CD14-positive monocyte (primary cell): ENCODE measurements around the gene KLHDC7B. TPM values are rescaled to one million over a fixed set of nuclear protein-coding genes. Genes with fewer than 3 reads are reported as not detected.

Source experiments
- DNase-seq, 3 donors: peaks; one replicate each; pipeline ENCODE4 v3.0.0-alpha.2; 2011 to 2022
- H2AFZ ChIP-seq: 2 replicates; pipeline ENCODE4 v1.6.0; 2012; ENCODE audit warnings: mild to moderate bottlenecking, low read depth, low read length, inconsistent platforms; ENCODE audit not compliant: insufficient read depth, poor library complexity, severe bottlenecking
- H3K27ac ChIP-seq, 2 donors: 1 replicate in 1 of 2; 2 replicates in 1 of 2; pipeline ENCODE4 v1.5.1; 2012 to 2013; ENCODE audit warnings: low read length in 2 of 2, control low read depth in 1 of 2, inconsistent platforms in 1 of 2, low read depth in 1 of 2, mild to moderate bottlenecking in 1 of 2
- H3K27me3 ChIP-seq, 2 donors: one replicate each; pipeline versions ENCODE4 v1.6.0 to v1.6.1; 2011 to 2013; ENCODE audit warnings: low read length in 2 of 2; ENCODE audit not compliant: control insufficient read depth in 2 of 2, insufficient read depth in 2 of 2
- H3K36me3 ChIP-seq, 2 donors: replicated peaks in 1 of 2; 1 replicate in 1 of 2; 2 replicates in 1 of 2; pipeline versions ENCODE4 v1.5.1 to v1.6.1; 2012 to 2013; ENCODE audit warnings: low read length in 2 of 2, control low read depth in 1 of 2, inconsistent platforms in 1 of 2, mild to moderate bottlenecking in 1 of 2; ENCODE audit not compliant: insufficient read depth in 2 of 2, control insufficient read depth in 1 of 2
- H3K4me1 ChIP-seq, 2 donors: 1 replicate in 1 of 2; 2 replicates in 1 of 2; pipeline versions ENCODE4 v1.5.1 to v1.6.1; 2012 to 2013; ENCODE audit warnings: low read length in 2 of 2, control low read depth in 1 of 2, inconsistent platforms in 1 of 2, mild to moderate bottlenecking in 1 of 2, moderate library complexity in 1 of 2; ENCODE audit not compliant: insufficient read depth in 2 of 2, control insufficient read depth in 1 of 2
- H3K4me2 ChIP-seq: replicated peaks from 2 replicates; pipeline ENCODE3; 2012; ENCODE audit warnings: low read length, moderate library complexity, mild to moderate bottlenecking; ENCODE audit not compliant: poor library complexity, severe bottlenecking; ENCODE audit errors: extremely low read depth
- H3K4me3 ChIP-seq, 3 experiments: fragments of 200-600 bp in 1 of 3; sonication (generic) in 1 of 3; replicated peaks in 1 of 3; 1 replicate in 2 of 3; 2 replicates in 1 of 3; pipeline ENCODE4 v1.5.1; 2011 to 2013; ENCODE audit warnings: low read length in 3 of 3, mild to moderate bottlenecking in 3 of 3, control low read depth in 2 of 3, low read depth in 2 of 3, inconsistent platforms in 1 of 3, moderate library complexity in 1 of 3
- H3K79me2 ChIP-seq: 2 replicates; pipeline ENCODE4 v1.6.0; 2012; ENCODE audit warnings: mild to moderate bottlenecking, control low read depth, inconsistent platforms, low read length, moderate library complexity; ENCODE audit not compliant: insufficient read depth
- H3K9ac ChIP-seq: 2 replicates; pipeline ENCODE4 v1.6.0; 2017; ENCODE audit warnings: low read length, mild to moderate bottlenecking; ENCODE audit not compliant: insufficient read depth, poor library complexity, severe bottlenecking
- H3K9me3 ChIP-seq, 2 donors: replicated peaks in 1 of 2; 1 replicate in 1 of 2; 2 replicates in 1 of 2; pipeline versions ENCODE4 v1.5.1 to v1.6.1; 2012 to 2013; ENCODE audit warnings: low read length in 2 of 2, control low read depth in 1 of 2; ENCODE audit not compliant: control insufficient read depth in 1 of 2, insufficient read depth in 1 of 2
- H4K20me1 ChIP-seq: 2 replicates; pipeline ENCODE4 v1.6.0; 2012; ENCODE audit warnings: mild to moderate bottlenecking, low read length, control low read depth, moderate library complexity; ENCODE audit not compliant: insufficient read depth
- H3K27ac Mint-ChIP-seq, 7 donors: one replicate each; pipeline ENCODE4 v1.8.0; 2020; ENCODE audit warnings: mild to moderate bottlenecking in 7 of 7, mixed read lengths in 7 of 7, moderate library complexity in 6 of 7, inconsistent platforms in 2 of 7
- H3K27me3 Mint-ChIP-seq, 3 donors: one replicate each; pipeline ENCODE4 v1.8.0; 2021 to 2022; ENCODE audit warnings: low read depth in 3 of 3, mild to moderate bottlenecking in 3 of 3, mixed read lengths in 3 of 3, moderate library complexity in 3 of 3, inconsistent platforms in 1 of 3
- H3K36me3 Mint-ChIP-seq, 2 donors: one replicate each; pipeline ENCODE4 v1.8.0; 2020; ENCODE audit warnings: mixed read lengths in 2 of 2, inconsistent platforms in 1 of 2, mild to moderate bottlenecking in 1 of 2
- H3K4me1 Mint-ChIP-seq: one replicate; pipeline ENCODE4 v1.8.0; 2020; ENCODE audit warnings: mild to moderate bottlenecking, mixed read lengths
- H3K4me3 Mint-ChIP-seq, 2 donors: one replicate each; pipeline ENCODE4 v1.8.0; 2020; ENCODE audit warnings: mild to moderate bottlenecking in 2 of 2, mixed read lengths in 2 of 2, moderate library complexity in 1 of 2
- H3K9me3 Mint-ChIP-seq, 7 donors: one replicate each; pipeline ENCODE4 v1.8.0; 2020 to 2022; ENCODE audit warnings: mixed read lengths in 7 of 7, mild to moderate bottlenecking in 6 of 7, moderate library complexity in 6 of 7, inconsistent platforms in 2 of 7
- WGBS: methylation state at CpG from one replicate; pipeline ENCODE4 v1.1.5; 2013; ENCODE audit warnings: missing lambda C conversion rate; ENCODE audit not compliant: insufficient coverage; 5-methylcytosine and 5-hydroxymethylcytosine counted together
- intact Hi-C, 2 donors: fragments of 100-400 bp; cut with micrococcal nuclease; formaldehyde crosslinking; loops; one replicate each; pipeline versions ENCODE4 v1.15.0 to v1.15.1; 2023
- polyA plus RNA-seq, 3 donors: library from polyadenylated mRNA; depleted of rRNA in 1 of 3; unstranded in 2 of 3; stranded (reverse) in 1 of 3; fragments of 300-500 nt in 2 of 3; fragments of >200 nt in 1 of 3; fragmentation: Illumina TruSeq in 2 of 3; gene quantifications; 1 replicate in 2 of 3; 2 replicates in 1 of 3; pipeline ENCODE4 v1.2.3, GENCODE V29; 2012 to 2021
- TF ChIP-seq, protein P1 (sequence below): fragments of 200-600 bp; IDR thresholded peaks from one replicate; pipeline ENCODE4 v1.8.0; 2022; ENCODE audit warnings: antibody characterized with exemption, mild to moderate bottlenecking

Gene KLHDC7B
- polyA plus RNA-seq, 3 donors: 0.88 to 4.3 (median 1.4) TPM

DNA sequence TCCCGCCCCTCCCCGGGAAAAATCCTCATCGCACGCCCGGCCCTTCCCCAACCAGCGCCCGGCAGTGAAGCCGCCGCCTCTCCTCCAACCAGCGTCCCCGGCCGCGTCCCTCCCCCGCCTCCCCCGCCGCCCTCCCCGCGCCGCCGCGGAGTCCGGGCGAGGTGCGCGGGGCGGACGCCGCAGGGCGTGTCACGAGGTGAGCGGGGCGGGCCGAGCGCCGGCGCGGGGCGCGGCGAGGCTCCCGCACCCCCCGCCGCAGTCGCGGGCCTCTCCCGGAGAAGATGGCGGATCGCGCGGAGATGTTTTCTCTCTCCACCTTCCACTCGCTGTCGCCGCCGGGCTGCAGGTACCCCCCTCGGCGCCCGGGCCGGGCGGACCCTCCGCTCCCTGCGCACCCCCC, 54.8 kb downstream of the KLHDC7B start, which contains the start of gene MAPK8IP2:
TSS of gene MAPK8IP2 (plus strand) at position 256 of the 400 bp plus-strand sequence. CDS start at position 282, 26 bp downstream.
- Mint-ChIP-seq H3K27ac (peak within 1 kb of the TSS in 1 of 7 donors; percentile 32), H3K36me3 (peaks cover 11 to 15% of the 10 kb centered on the region in 2 donors), H3K4me1 (peaks cover 4% of the 10 kb centered on the region), H3K9me3 (peaks cover 0 to 19% (median 9%) of the 10 kb centered on the region in 7 donors), H3K27me3 (peaks cover 53 to 76% (median 67%) of the 10 kb centered on the region in 3 donors), H3K4me3 (peak within 1 kb of the TSS; percentile 66 to 88)
- Histone ChIP-seq H3K4me3 (no peak within 1 kb of the TSS), H3K27ac (no peak within 1 kb of the TSS), H3K9me3 (peaks cover 0 to 16% of the 10 kb centered on the region in 2 donors), H4K20me1 (no peaks in the 10 kb centered on the region), H3K36me3 (no peaks in the 10 kb centered on the region), H3K9ac (no peak within 1 kb of the TSS), H3K27me3 (peaks cover 35 to 65% of the 10 kb centered on the region in 2 donors), H3K79me2 (no peaks in the 10 kb centered on the region), H3K4me1 (no peaks in the 10 kb centered on the region), H3K4me2 (peak within 1 kb of the TSS; percentile 41), H2AFZ (no peak within 1 kb of the TSS)
- no peak for DNase-seq
- intact Hi-C loops: no loop called here
- WGBS: 0% methylated on average over 38 of the region's 61 CpGs
- TF ChIP-seq, protein P1, sequence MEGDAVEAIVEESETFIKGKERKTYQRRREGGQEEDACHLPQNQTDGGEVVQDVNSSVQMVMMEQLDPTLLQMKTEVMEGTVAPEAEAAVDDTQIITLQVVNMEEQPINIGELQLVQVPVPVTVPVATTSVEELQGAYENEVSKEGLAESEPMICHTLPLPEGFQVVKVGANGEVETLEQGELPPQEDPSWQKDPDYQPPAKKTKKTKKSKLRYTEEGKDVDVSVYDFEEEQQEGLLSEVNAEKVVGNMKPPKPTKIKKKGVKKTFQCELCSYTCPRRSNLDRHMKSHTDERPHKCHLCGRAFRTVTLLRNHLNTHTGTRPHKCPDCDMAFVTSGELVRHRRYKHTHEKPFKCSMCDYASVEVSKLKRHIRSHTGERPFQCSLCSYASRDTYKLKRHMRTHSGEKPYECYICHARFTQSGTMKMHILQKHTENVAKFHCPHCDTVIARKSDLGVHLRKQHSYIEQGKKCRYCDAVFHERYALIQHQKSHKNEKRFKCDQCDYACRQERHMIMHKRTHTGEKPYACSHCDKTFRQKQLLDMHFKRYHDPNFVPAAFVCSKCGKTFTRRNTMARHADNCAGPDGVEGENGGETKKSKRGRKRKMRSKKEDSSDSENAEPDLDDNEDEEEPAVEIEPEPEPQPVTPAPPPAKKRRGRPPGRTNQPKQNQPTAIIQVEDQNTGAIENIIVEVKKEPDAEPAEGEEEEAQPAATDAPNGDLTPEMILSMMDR: no peak

Other genes starting within 250 kb of the KLHDC7B start
- 100 to 1,000 TPM in 1 of 3 donors, 10 to 100 TPM in 2; 38.2 to 368 (median 70.5) TPM for gene PLXNB2, start 238.3 kb upstream of the KLHDC7B start, polyA plus RNA-seq
- gene DENND6B, start 218.9 kb upstream of the KLHDC7B start, polyA plus RNA-seq: 10 to 100 TPM in 1 of 3 donors, 1 to 10 TPM in 2; 1.7 to 10.6 (median 2.1) TPM
- gene PPP6R2, start 202.6 kb upstream of the KLHDC7B start, polyA plus RNA-seq: 10 to 100 TPM in 2 of 3 donors, 1 to 10 TPM in 1; 9.1 to 74.5 (median 10.3) TPM
- gene SBF1, start 70.9 kb upstream of the KLHDC7B start, polyA plus RNA-seq: 10 to 100 TPM in 1 of 3 donors, 1 to 10 TPM in 2; 4.0 to 45.9 (median 6.2) TPM
- gene ADM2, start 64.4 kb upstream of the KLHDC7B start, polyA plus RNA-seq: under 1 TPM in 1 of 3 donors, not detected in 2; 0.05 TPM
- gene MIOX, start 59.0 kb upstream of the KLHDC7B start, polyA plus RNA-seq: not detected
- gene LMF2, start 38.2 kb upstream of the KLHDC7B start, polyA plus RNA-seq: 100 to 1,000 TPM in 1 of 3 donors, 10 to 100 TPM in 2; 15.0 to 145 (median 16.6) TPM
- 10 to 100 TPM; 12.5 to 23.6 (median 18.1) TPM for gene NCAPH2, start 37.7 kb upstream of the KLHDC7B start, polyA plus RNA-seq
- 100 to 1,000 TPM in 1 of 3 donors, 10 to 100 TPM in 2; 39.5 to 101 (median 69.6) TPM for gene SCO2, start 20.3 kb upstream of the KLHDC7B start, polyA plus RNA-seq
- gene TYMP, start 15.9 kb upstream of the KLHDC7B start, polyA plus RNA-seq: 100 to 1,000 TPM; 787 to 994 (median 955) TPM
- gene SYCE3, start 17.0 kb downstream of the KLHDC7B start, polyA plus RNA-seq: 1 to 10 TPM in 2 of 3 donors, not detected in 1; 1.9 to 3.1 TPM
- gene CPT1B, start 32.5 kb downstream of the KLHDC7B start, polyA plus RNA-seq: 10 to 100 TPM in 1 of 3 donors, under 1 TPM in 1, not detected in 1; 0.18 to 66.9 TPM
- 100 to 1,000 TPM in 1 of 3 donors, 10 to 100 TPM in 2; 29.1 to 286 (median 31.3) TPM for gene CHKB, start 37.0 kb downstream of the KLHDC7B start, polyA plus RNA-seq
- under 1 TPM in 1 of 3 donors, not detected in 2; 0.17 TPM for gene MAPK8IP2, start 54.9 kb downstream of the KLHDC7B start, polyA plus RNA-seq
- 10 to 100 TPM; 11.9 to 85.2 (median 12.1) TPM for gene ARSA, start 82.3 kb downstream of the KLHDC7B start, polyA plus RNA-seq
- not detected for gene SHANK3, start 126.9 kb downstream of the KLHDC7B start, polyA plus RNA-seq
- gene ACR, start 192.3 kb downstream of the KLHDC7B start, polyA plus RNA-seq: not detected
- gene RABL2B, start 237.7 kb downstream of the KLHDC7B start, polyA plus RNA-seq: 10 to 100 TPM in 2 of 3 donors, 1 to 10 TPM in 1; 8.8 to 48.8 (median 11.7) TPM